ENCODE measurements around the gene KIF19.

- TF ChIP-seq POLR2A (IDR thresholded peaks at IDR 0.05) (no peak), CTCF (IDR thresholded peaks at IDR 0.05) (no peak)
These were observed 46.4 kb downstream of the KIF19 start for GRCh38 chr17:74372426-74372825.
